Neural progenitor cell (in vitro differentiated cells): ENCODE measurements around the gene SHE. TPM values are rescaled to one million over a fixed set of nuclear protein-coding genes. Genes with fewer than 3 reads are reported as not detected.
A peak's percentile ranks its signal among the peaks of the same experiment; 100 is the strongest.

ENCODE experiments used
- DNase-seq: peaks from one replicate; pipeline ENCODE4 v3.0.0-alpha.2; 2016; ENCODE audit warnings: low spot score
- H2AFZ ChIP-seq: fragments of 200-600 bp; sonication (generic); replicated peaks from 2 replicates; pipeline ENCODE4 v1.6.1; 2016; ENCODE audit warnings: antibody characterized with exemption
- H3F3A ChIP-seq: fragments of 200-600 bp; sonication (generic); 2 replicates; pipeline ENCODE4 v1.6.1; 2016; ENCODE audit warnings: antibody characterized with exemption, low read depth
- H3K27ac ChIP-seq: fragments of 200-600 bp; sonication (generic); 2 replicates; pipeline ENCODE4 v1.5.1; 2016; ENCODE audit warnings: mild to moderate bottlenecking
- H3K27me3 ChIP-seq: fragments of 200-600 bp; sonication (generic); 2 replicates; pipeline ENCODE4 v1.6.1; 2016; ENCODE audit warnings: mild to moderate bottlenecking, moderate library complexity
- H3K36me3 ChIP-seq: fragments of 200-600 bp; sonication (generic); 2 replicates; pipeline ENCODE4 v1.5.1; 2016
- H3K4me1 ChIP-seq: fragments of 200-600 bp; sonication (generic); 2 replicates; pipeline ENCODE4 v1.6.1; 2016; ENCODE audit warnings: mixed run types
- H3K4me2 ChIP-seq: fragments of 200-600 bp; sonication (generic); 2 replicates; pipeline ENCODE4 v1.6.1; 2016
- H3K4me3 ChIP-seq: fragments of 200-600 bp; sonication (generic); 2 replicates; pipeline ENCODE4 v1.5.1; 2016
- H3K79me2 ChIP-seq: fragments of 200-600 bp; sonication (generic); 2 replicates; pipeline ENCODE4 v1.6.1; 2016; ENCODE audit warnings: low read depth
- H3K9ac ChIP-seq: fragments of 200-600 bp; sonication (generic); 2 replicates; pipeline ENCODE4 v1.6.1; 2016
- H3K9me3 ChIP-seq: fragments of 200-600 bp; sonication (generic); 2 replicates; pipeline ENCODE4 v1.5.1; 2016; ENCODE audit warnings: low read depth
- H4K20me1 ChIP-seq: fragments of 200-600 bp; sonication (generic); 2 replicates; pipeline ENCODE4 v1.6.1; 2016; ENCODE audit warnings: low read depth
- H3K27ac Mint-ChIP-seq: 3 replicates; pipeline ENCODE4 v1.8.0; 2021; ENCODE audit warnings: mixed read lengths
- H3K27me3 Mint-ChIP-seq: 2 replicates; pipeline ENCODE4 v1.8.0; 2022; ENCODE audit warnings: low read depth, mild to moderate bottlenecking, inconsistent platforms, moderate library complexity, mixed read lengths; ENCODE audit not compliant: insufficient read depth
- H3K36me3 Mint-ChIP-seq: 3 replicates; pipeline ENCODE4 v1.8.0; 2021; ENCODE audit warnings: mixed read lengths
- H3K4me1 Mint-ChIP-seq: 3 replicates; pipeline ENCODE4 v1.8.0; 2021; ENCODE audit warnings: mixed read lengths
- H3K4me3 Mint-ChIP-seq: 3 replicates; pipeline ENCODE4 v1.8.0; 2021; ENCODE audit warnings: mild to moderate bottlenecking, moderate library complexity, mixed read lengths
- H3K9me3 Mint-ChIP-seq: 3 replicates; pipeline ENCODE4 v1.8.0; 2020; ENCODE audit warnings: mixed read lengths
- EZH2 ChIP-seq: fragments of 200-600 bp; sonication (generic); IDR thresholded peaks from 2 replicates; pipeline ENCODE4 v1.6.1; 2017; ENCODE audit warnings: antibody characterized with exemption, mild to moderate bottlenecking, moderate library complexity
- EZH2phosphoT487 ChIP-seq: fragments of 200-600 bp; sonication (generic); IDR thresholded peaks from 2 replicates; pipeline ENCODE4 v1.6.1; 2017; ENCODE audit warnings: antibody characterized with exemption
- total RNA-seq: library from RNA; depleted of rRNA; stranded (reverse); fragments of >200 nt; gene quantifications from 2 replicates; pipeline ENCODE4 v1.2.3, GENCODE V29; 2015; ENCODE audit warnings: low replicate concordance
- TF ChIP-seq, protein P1 (sequence below): fragments of 200-600 bp; sonication (generic); IDR thresholded peaks from 2 replicates; pipeline ENCODE4 v1.5.1; 2017; ENCODE audit warnings: antibody characterized with exemption, mild to moderate bottlenecking

The SHE gene
- total RNA-seq, 1 donor from 2014 or later: 0.04 TPM

DNA sequence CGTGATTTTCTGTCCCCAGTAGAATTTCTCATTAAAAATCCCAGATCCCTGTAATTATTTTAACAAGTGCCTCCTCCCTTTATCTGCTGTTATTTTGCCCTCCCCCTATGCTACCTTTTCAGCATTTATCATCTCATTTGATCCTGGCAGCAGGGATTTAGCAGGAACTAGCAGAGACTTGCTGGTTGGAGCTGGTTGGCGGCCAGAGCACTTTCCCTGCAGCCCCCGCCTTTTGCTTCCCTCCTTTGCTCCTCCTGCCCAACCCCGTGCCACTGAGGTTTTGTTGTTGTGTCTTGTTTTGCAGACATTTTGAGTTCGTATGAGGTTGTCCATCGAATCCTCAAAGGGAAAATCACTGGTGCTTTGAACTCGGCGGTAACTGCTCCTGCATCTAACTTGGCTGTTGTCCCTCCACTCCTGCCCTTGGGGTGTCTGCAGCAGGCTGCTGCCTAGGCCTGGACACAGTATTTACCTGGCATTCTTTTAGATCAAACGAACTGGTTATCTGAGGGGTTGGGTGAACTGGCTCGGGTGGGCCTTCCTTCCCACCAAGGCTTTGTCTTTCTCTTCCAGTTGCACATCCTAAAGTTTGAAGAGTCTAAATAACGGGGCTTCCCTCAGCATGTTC, 45.0 kb upstream of the SHE start:
- H4K20me1 ChIP-seq: peaks cover 21% of the 10 kb centered on the region
- H3K4me2 ChIP-seq: no peak overlapping the region
- no peaks in the 10 kb centered on the region for H3K79me2 ChIP-seq
- H3K4me3 ChIP-seq: no peak overlapping the region
- peaks cover 14% of the 10 kb centered on the region for H3K36me3 Mint-ChIP-seq
- H3F3A ChIP-seq: peaks cover 14% of the 10 kb centered on the region
- no peaks in the 10 kb centered on the region for H3K9me3 ChIP-seq
- H3K4me3 Mint-ChIP-seq: no peak overlapping the region
- no peak overlapping the region for H3K9ac ChIP-seq
- DNase-seq: no peak
- H3K27ac ChIP-seq: no peak overlapping the region
- no peaks in the 10 kb centered on the region for H3K4me1 Mint-ChIP-seq
- no peaks in the 10 kb centered on the region for H3K27me3 ChIP-seq
- H3K27ac Mint-ChIP-seq: no peak overlapping the region
- no peak overlapping the region for H2AFZ ChIP-seq
- H3K27me3 Mint-ChIP-seq: peaks cover 3% of the 10 kb centered on the region
- H3K9me3 Mint-ChIP-seq: no peaks in the 10 kb centered on the region
- no peaks in the 10 kb centered on the region for H3K36me3 ChIP-seq
- H3K4me1 ChIP-seq: no peaks in the 10 kb centered on the region
- TF ChIP-seq EZH2phosphoT487: no peak
- TF ChIP-seq, protein P1, sequence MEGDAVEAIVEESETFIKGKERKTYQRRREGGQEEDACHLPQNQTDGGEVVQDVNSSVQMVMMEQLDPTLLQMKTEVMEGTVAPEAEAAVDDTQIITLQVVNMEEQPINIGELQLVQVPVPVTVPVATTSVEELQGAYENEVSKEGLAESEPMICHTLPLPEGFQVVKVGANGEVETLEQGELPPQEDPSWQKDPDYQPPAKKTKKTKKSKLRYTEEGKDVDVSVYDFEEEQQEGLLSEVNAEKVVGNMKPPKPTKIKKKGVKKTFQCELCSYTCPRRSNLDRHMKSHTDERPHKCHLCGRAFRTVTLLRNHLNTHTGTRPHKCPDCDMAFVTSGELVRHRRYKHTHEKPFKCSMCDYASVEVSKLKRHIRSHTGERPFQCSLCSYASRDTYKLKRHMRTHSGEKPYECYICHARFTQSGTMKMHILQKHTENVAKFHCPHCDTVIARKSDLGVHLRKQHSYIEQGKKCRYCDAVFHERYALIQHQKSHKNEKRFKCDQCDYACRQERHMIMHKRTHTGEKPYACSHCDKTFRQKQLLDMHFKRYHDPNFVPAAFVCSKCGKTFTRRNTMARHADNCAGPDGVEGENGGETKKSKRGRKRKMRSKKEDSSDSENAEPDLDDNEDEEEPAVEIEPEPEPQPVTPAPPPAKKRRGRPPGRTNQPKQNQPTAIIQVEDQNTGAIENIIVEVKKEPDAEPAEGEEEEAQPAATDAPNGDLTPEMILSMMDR: no peak
- TF ChIP-seq EZH2: no peak

DNA sequence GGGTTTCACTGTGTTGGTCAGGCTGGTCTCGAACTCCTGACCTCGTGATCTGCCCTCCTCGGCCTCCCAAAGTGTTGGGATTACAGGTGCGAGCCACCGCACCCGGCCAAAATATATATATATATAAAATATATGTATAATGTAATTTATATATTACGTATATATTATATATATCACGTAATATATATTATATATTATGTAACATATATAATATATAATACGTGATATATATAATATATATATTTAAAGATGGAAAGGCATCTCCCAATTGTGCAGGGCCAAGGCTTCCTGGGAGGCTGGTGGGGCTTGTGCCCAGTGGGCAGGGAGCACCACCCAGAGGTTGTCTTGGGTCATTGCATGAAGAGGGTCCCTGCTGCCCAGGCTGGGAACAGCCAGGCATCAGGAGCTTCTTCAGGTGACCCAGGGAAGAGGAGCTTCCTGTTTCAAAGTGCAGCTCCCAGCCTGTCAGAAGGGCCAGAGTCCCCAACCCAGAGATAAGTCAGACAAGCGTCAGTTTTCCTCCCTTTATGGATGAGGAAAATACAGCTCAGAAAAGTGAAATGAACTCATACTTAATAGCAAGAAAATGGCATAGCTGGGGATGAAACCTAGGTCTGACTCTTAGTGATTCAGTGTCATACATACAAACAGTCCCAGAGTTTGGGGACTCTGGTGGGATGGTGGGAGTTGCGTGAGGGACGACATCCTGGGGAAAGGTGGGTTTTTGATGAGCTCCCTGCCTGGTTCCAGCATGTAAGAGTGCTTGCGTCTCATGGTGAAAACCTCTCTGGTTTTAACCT, 44.3 kb upstream of the SHE start:
- H3K27ac Mint-ChIP-seq: no peak overlapping the region
- H4K20me1 ChIP-seq: peaks cover 21% of the 10 kb centered on the region
- no peaks in the 10 kb centered on the region for H3K9me3 Mint-ChIP-seq
- peaks cover 14% of the 10 kb centered on the region for H3F3A ChIP-seq
- H3K4me1 ChIP-seq: no peaks in the 10 kb centered on the region
- H3K4me1 Mint-ChIP-seq: no peaks in the 10 kb centered on the region
- no peak overlapping the region for H3K4me2 ChIP-seq
- no peaks in the 10 kb centered on the region for H3K9me3 ChIP-seq
- no peak overlapping the region for H3K4me3 ChIP-seq
- no peak overlapping the region for H2AFZ ChIP-seq
- no peaks in the 10 kb centered on the region for H3K36me3 ChIP-seq
- DNase-seq: peak; percentile 84
- no peaks in the 10 kb centered on the region for H3K27me3 ChIP-seq
- H3K9ac ChIP-seq: no peak overlapping the region
- H3K27me3 Mint-ChIP-seq: peaks cover 6% of the 10 kb centered on the region
- no peaks in the 10 kb centered on the region for H3K79me2 ChIP-seq
- no peak overlapping the region for H3K27ac ChIP-seq
- H3K4me3 Mint-ChIP-seq: no peak overlapping the region
- TF ChIP-seq EZH2 (no peak), EZH2phosphoT487 (no peak)
- TF ChIP-seq, protein P1: peak; percentile 73
- H3K36me3 Mint-ChIP-seq: peaks cover 12% of the 10 kb centered on the region

GRCh38 chr1:154541231-154541630, 39.0 kb upstream of the SHE start:
- H3K9me3 ChIP-seq: no peaks in the 10 kb centered on the region
- no peaks in the 10 kb centered on the region for H3K79me2 ChIP-seq
- no peak overlapping the region for H3K9ac ChIP-seq
- H3F3A ChIP-seq: no peaks in the 10 kb centered on the region
- H3K27me3 ChIP-seq: no peaks in the 10 kb centered on the region
- H3K4me3 ChIP-seq: no peak overlapping the region
- Mint-ChIP-seq H3K4me1 (peaks cover 3% of the 10 kb centered on the region), H3K36me3 (no peaks in the 10 kb centered on the region), H3K4me3 (no peak overlapping the region), H3K9me3 (no peaks in the 10 kb centered on the region), H3K27me3 (peaks cover 11% of the 10 kb centered on the region), H3K27ac (no peak overlapping the region)
- H3K4me1 ChIP-seq: no peaks in the 10 kb centered on the region
- no peak overlapping the region for H3K27ac ChIP-seq
- no peaks in the 10 kb centered on the region for H3K36me3 ChIP-seq
- TF ChIP-seq, protein P1: no peak
- TF ChIP-seq EZH2phosphoT487 (no peak), EZH2 (no peak)
- DNase-seq: no peak
- H3K4me2 ChIP-seq: no peak overlapping the region
- no peak overlapping the region for H2AFZ ChIP-seq
- no peaks in the 10 kb centered on the region for H4K20me1 ChIP-seq
